ENCODE data around the gene ARHGEF6.

DNA sequence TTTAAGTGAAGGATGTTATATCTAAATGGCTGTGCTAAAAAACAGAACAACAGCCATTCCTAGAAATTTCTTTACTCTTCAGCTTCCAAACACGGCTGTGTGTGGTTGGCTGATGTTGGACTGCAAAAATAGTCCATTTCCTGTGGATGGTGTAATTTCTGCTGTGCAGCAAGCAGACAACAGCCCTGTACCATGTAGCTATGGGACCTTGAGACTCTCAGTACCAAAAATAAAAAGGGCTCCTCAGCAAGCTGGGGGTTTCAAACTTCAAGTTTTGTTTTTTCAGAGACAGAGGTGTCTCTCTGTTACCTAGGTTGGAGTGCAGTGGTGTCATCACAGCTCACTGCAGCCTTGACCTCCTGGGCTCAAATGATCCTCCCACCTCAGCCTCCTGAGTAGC is 114.6 kb downstream of the ARHGEF6 start:
- TF ChIP-seq, protein P1, sequence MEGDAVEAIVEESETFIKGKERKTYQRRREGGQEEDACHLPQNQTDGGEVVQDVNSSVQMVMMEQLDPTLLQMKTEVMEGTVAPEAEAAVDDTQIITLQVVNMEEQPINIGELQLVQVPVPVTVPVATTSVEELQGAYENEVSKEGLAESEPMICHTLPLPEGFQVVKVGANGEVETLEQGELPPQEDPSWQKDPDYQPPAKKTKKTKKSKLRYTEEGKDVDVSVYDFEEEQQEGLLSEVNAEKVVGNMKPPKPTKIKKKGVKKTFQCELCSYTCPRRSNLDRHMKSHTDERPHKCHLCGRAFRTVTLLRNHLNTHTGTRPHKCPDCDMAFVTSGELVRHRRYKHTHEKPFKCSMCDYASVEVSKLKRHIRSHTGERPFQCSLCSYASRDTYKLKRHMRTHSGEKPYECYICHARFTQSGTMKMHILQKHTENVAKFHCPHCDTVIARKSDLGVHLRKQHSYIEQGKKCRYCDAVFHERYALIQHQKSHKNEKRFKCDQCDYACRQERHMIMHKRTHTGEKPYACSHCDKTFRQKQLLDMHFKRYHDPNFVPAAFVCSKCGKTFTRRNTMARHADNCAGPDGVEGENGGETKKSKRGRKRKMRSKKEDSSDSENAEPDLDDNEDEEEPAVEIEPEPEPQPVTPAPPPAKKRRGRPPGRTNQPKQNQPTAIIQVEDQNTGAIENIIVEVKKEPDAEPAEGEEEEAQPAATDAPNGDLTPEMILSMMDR (conservative IDR thresholded peaks at IDR 0.05; ENCODE audit: low read length) = no peak
- no peak for TF ChIP-seq EZH2phosphoT487 (IDR thresholded peaks at IDR 0.05; ENCODE audit: borderline replicate concordance, low read depth, low read length)
